ENCODE results near the gene RNF146. TPM values are rescaled to one million over a fixed set of nuclear protein-coding genes. Genes with fewer than 3 reads are reported as not detected.

Gene RNF146
- total and polyA plus RNA-seq, 4 donors: 59.4 to 105 (median 85.4) TPM

DNA sequence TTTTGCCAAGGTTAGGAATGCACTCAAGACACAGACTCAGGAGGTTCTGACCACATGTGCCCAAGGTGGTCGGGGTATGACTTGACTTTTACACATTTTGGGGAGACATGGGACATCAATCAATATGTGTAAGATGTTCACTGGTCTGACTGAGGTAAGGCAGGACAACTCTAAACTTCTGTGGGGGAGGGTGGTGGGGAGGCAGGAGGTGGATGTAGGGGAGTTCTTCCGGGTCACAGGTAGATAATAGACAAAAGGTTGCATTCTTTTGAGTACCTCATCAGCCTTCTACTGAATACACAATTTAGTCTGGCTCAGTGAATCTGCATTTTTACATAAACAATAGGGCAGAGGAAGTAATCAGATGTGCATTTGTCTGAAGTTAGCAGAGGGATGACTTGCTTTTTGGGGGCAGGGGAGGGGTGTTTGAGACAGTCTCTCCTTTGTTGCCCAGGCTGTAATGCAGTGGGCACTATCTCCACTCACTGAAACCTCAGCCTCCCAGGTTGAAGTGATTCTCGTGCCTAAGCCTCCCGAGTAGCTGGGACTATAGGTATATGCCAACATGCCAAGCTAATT, 65.8 kb downstream of the RNF146 start:
- Histone ChIP-seq H3K4me3 (ENCODE audit: low read depth, low read length) (no peak overlapping the region), H3K27ac (ENCODE audit: low read depth, low read length) (no peak overlapping the region), H3K36me3 (ENCODE audit: control insufficient read depth, insufficient read depth, low read length) (no peaks in the 10 kb centered on the region), H3K9me3 (ENCODE audit: control insufficient read depth, insufficient read depth, low read length) (no peaks in the 10 kb centered on the region), H3K4me1 (ENCODE audit: control insufficient read depth, insufficient read depth, low read length) (no peaks in the 10 kb centered on the region), H3K27me3 (ENCODE audit: control insufficient read depth, insufficient read depth, low read length) (no peaks in the 10 kb centered on the region)
- no peak for DNase-seq (ENCODE audit: low read depth in 4 of 6, low spot score in 6 of 6)
- WGBS (ENCODE audit: insufficient coverage): 87% methylated on average over 3 of the region's 4 CpGs

Small RNAs within 50 kb of the gene (small RNA-seq; reads per million reads assigned to genes)
- not detected for gene RNA5SP217 (ENCODE audit: low replicate concordance)

Other genes starting within 250 kb of the RNF146 start
- gene RSPO3, start 148.2 kb upstream of the RNF146 start, total RNA-seq: 1 to 10 TPM; 3.9 to 4.0 TPM
- gene RSPO3, start 148.2 kb upstream of the RNF146 start, polyA plus RNA-seq (ENCODE audit: insufficient read length in 2 of 2): 1 to 10 TPM; 2.5 to 3.4 TPM
- 10 to 100 TPM; 50.1 to 68.5 TPM for gene ECHDC1, start 76.7 kb downstream of the RNF146 start, total RNA-seq
- gene ECHDC1, start 76.7 kb downstream of the RNF146 start, polyA plus RNA-seq (ENCODE audit: insufficient read length in 2 of 2): 10 to 100 TPM; 54.5 to 56.2 TPM
- gene KIAA0408, start 192.5 kb downstream of the RNF146 start, total RNA-seq: 10 to 100 TPM; 17.6 to 71.0 TPM
- gene KIAA0408, start 192.5 kb downstream of the RNF146 start, polyA plus RNA-seq (ENCODE audit: insufficient read length in 2 of 2): 10 to 100 TPM; 60.2 to 93.6 TPM